Measurements from ENCODE around the gene ITM2B.

Gene ITM2B

GRCh38 chr13:48233046-48233888 lies at the start of gene ITM2B:
Gene ITM2B, plus strand, starts transcription at chr13:48233206. Its CDS starts 155 bp downstream, at chr13:48233361.
- Histone ChIP-seq H3K9me3 (ENCODE audit: control insufficient read depth in 1 of 2, low read length in 2 of 2) (no peaks in the 10 kb centered on the region), H3K27me3 (ENCODE audit: control insufficient read depth in 1 of 2, insufficient read depth in 2 of 2, low read length in 2 of 2) (no peaks in the 10 kb centered on the region), H3K9ac (ENCODE audit: low read depth in 1 of 2, low read length in 2 of 2) (peak within 1 kb of the TSS; percentile 99 to 100), H3K4me3 (ENCODE audit: low read depth in 1 of 2, low read length in 2 of 2) (peak within 1 kb of the TSS; percentile 89 to 94), H3K27ac (ENCODE audit: low read depth, low read length) (peak within 1 kb of the TSS; percentile 98), H3K36me3 (ENCODE audit: control insufficient read depth in 1 of 2, insufficient read depth in 2 of 2, low read length in 2 of 2) (peaks cover 0 to 3% of the 10 kb centered on the region in 2 donors), H3K4me1 (ENCODE audit: control insufficient read depth in 1 of 2, insufficient read depth in 2 of 2, low read length in 2 of 2) (peaks cover 37 to 40% of the 10 kb centered on the region in 2 donors)

- peaks cover 10 to 16% of the 10 kb centered on the region in 2 donors for H3K4me1 ChIP-seq (ENCODE audit: control insufficient read depth in 1 of 2, insufficient read depth in 2 of 2, low read length in 2 of 2)
- no peaks in the 10 kb centered on the region for H3K27me3 ChIP-seq (ENCODE audit: control insufficient read depth in 1 of 2, insufficient read depth in 2 of 2, low read length in 2 of 2)
- H3K36me3 ChIP-seq (ENCODE audit: control insufficient read depth in 1 of 2, insufficient read depth in 2 of 2, low read length in 2 of 2) = no peaks in the 10 kb centered on the region
- no peak overlapping the region for H3K9ac ChIP-seq (ENCODE audit: low read depth in 1 of 2, low read length in 2 of 2)
- no peak overlapping the region for H3K4me3 ChIP-seq (ENCODE audit: low read depth in 1 of 2, low read length in 2 of 2)
- no peaks in the 10 kb centered on the region for H3K9me3 ChIP-seq (ENCODE audit: control insufficient read depth in 1 of 2, low read length in 2 of 2)
- no peak overlapping the region for H3K27ac ChIP-seq (ENCODE audit: low read depth, low read length)
These were observed 48.7 kb upstream of the ITM2B start for GRCh38 chr13:48184260-48184659.

- no peak overlapping the region for H3K27ac ChIP-seq (ENCODE audit: low read depth, low read length)
- peaks cover 11 to 23% of the 10 kb centered on the region in 2 donors for H3K4me1 ChIP-seq (ENCODE audit: control insufficient read depth in 1 of 2, insufficient read depth in 2 of 2, low read length in 2 of 2)
- H3K36me3 ChIP-seq (ENCODE audit: control insufficient read depth in 1 of 2, insufficient read depth in 2 of 2, low read length in 2 of 2) = no peaks in the 10 kb centered on the region
- no peak overlapping the region for H3K4me3 ChIP-seq (ENCODE audit: low read depth in 1 of 2, low read length in 2 of 2)
- no peaks in the 10 kb centered on the region for H3K27me3 ChIP-seq (ENCODE audit: control insufficient read depth in 1 of 2, insufficient read depth in 2 of 2, low read length in 2 of 2)
- H3K9ac ChIP-seq (ENCODE audit: low read depth in 1 of 2, low read length in 2 of 2) = no peak overlapping the region
- no peaks in the 10 kb centered on the region for H3K9me3 ChIP-seq (ENCODE audit: control insufficient read depth in 1 of 2, low read length in 2 of 2)
These were observed 48.0 kb upstream of the ITM2B start for GRCh38 chr13:48185018-48185417.

- no peaks in the 10 kb centered on the region for H3K9me3 ChIP-seq (ENCODE audit: control insufficient read depth in 1 of 2, low read length in 2 of 2)
- H3K36me3 ChIP-seq (ENCODE audit: control insufficient read depth in 1 of 2, insufficient read depth in 2 of 2, low read length in 2 of 2) = no peaks in the 10 kb centered on the region
- H3K27me3 ChIP-seq (ENCODE audit: control insufficient read depth in 1 of 2, insufficient read depth in 2 of 2, low read length in 2 of 2) = no peaks in the 10 kb centered on the region
- no peak overlapping the region for H3K4me3 ChIP-seq (ENCODE audit: low read depth in 1 of 2, low read length in 2 of 2)
- H3K9ac ChIP-seq (ENCODE audit: low read depth in 1 of 2, low read length in 2 of 2) = no peak overlapping the region
- no peak overlapping the region for H3K27ac ChIP-seq (ENCODE audit: low read depth, low read length)
- peaks cover 14 to 27% of the 10 kb centered on the region in 2 donors for H3K4me1 ChIP-seq (ENCODE audit: control insufficient read depth in 1 of 2, insufficient read depth in 2 of 2, low read length in 2 of 2)
These were observed 46.3 kb upstream of the ITM2B start for GRCh38 chr13:48186722-48187121.

- Histone ChIP-seq H3K36me3 (ENCODE audit: control insufficient read depth in 1 of 2, insufficient read depth in 2 of 2, low read length in 2 of 2) (no peaks in the 10 kb centered on the region), H3K27ac (ENCODE audit: low read depth, low read length) (no peak overlapping the region), H3K9me3 (ENCODE audit: control insufficient read depth in 1 of 2, low read length in 2 of 2) (no peaks in the 10 kb centered on the region), H3K4me3 (ENCODE audit: low read depth in 1 of 2, low read length in 2 of 2) (no peak overlapping the region), H3K9ac (ENCODE audit: low read depth in 1 of 2, low read length in 2 of 2) (no peak overlapping the region), H3K4me1 (ENCODE audit: control insufficient read depth in 1 of 2, insufficient read depth in 2 of 2, low read length in 2 of 2) (peaks cover 18 to 27% of the 10 kb centered on the region in 2 donors), H3K27me3 (ENCODE audit: control insufficient read depth in 1 of 2, insufficient read depth in 2 of 2, low read length in 2 of 2) (no peaks in the 10 kb centered on the region)
These were observed 44.9 kb upstream of the ITM2B start for GRCh38 chr13:48188131-48188530.

- Histone ChIP-seq H3K27me3 (ENCODE audit: control insufficient read depth in 1 of 2, insufficient read depth in 2 of 2, low read length in 2 of 2) (no peaks in the 10 kb centered on the region), H3K4me3 (ENCODE audit: low read depth in 1 of 2, low read length in 2 of 2) (no peak overlapping the region), H3K9me3 (ENCODE audit: control insufficient read depth in 1 of 2, low read length in 2 of 2) (no peaks in the 10 kb centered on the region), H3K36me3 (ENCODE audit: control insufficient read depth in 1 of 2, insufficient read depth in 2 of 2, low read length in 2 of 2) (no peaks in the 10 kb centered on the region), H3K27ac (ENCODE audit: low read depth, low read length) (no peak overlapping the region), H3K4me1 (ENCODE audit: control insufficient read depth in 1 of 2, insufficient read depth in 2 of 2, low read length in 2 of 2) (peaks cover 18 to 27% of the 10 kb centered on the region in 2 donors), H3K9ac (ENCODE audit: low read depth in 1 of 2, low read length in 2 of 2) (no peak overlapping the region)
These were observed 44.4 kb upstream of the ITM2B start for GRCh38 chr13:48188601-48189000.

GRCh38 chr13:48189171-48189570 lies 43.8 kb upstream of the ITM2B start:
- Histone ChIP-seq H3K36me3 (ENCODE audit: control insufficient read depth in 1 of 2, insufficient read depth in 2 of 2, low read length in 2 of 2) (no peaks in the 10 kb centered on the region), H3K27me3 (ENCODE audit: control insufficient read depth in 1 of 2, insufficient read depth in 2 of 2, low read length in 2 of 2) (no peaks in the 10 kb centered on the region), H3K4me1 (ENCODE audit: control insufficient read depth in 1 of 2, insufficient read depth in 2 of 2, low read length in 2 of 2) (peaks cover 18 to 27% of the 10 kb centered on the region in 2 donors)

GRCh38 chr13:48192411-48192935 lies 40.5 kb upstream of the ITM2B start:
- peaks cover 18 to 27% of the 10 kb centered on the region in 2 donors for H3K4me1 ChIP-seq (ENCODE audit: control insufficient read depth in 1 of 2, insufficient read depth in 2 of 2, low read length in 2 of 2)
- H3K4me3 ChIP-seq (ENCODE audit: low read depth in 1 of 2, low read length in 2 of 2) = no peak overlapping the region
- no peaks in the 10 kb centered on the region for H3K27me3 ChIP-seq (ENCODE audit: control insufficient read depth in 1 of 2, insufficient read depth in 2 of 2, low read length in 2 of 2)
- H3K36me3 ChIP-seq (ENCODE audit: control insufficient read depth in 1 of 2, insufficient read depth in 2 of 2, low read length in 2 of 2) = no peaks in the 10 kb centered on the region
- no peak overlapping the region for H3K9ac ChIP-seq (ENCODE audit: low read depth in 1 of 2, low read length in 2 of 2)
- H3K27ac ChIP-seq (ENCODE audit: low read depth, low read length) = no peak overlapping the region
- H3K9me3 ChIP-seq (ENCODE audit: control insufficient read depth in 1 of 2, low read length in 2 of 2) = no peaks in the 10 kb centered on the region

More at GRCh38 chr13:48189171-48189570, 43.8 kb upstream of the ITM2B start:
- Histone ChIP-seq H3K27ac (ENCODE audit: low read depth, low read length) (no peak overlapping the region), H3K4me3 (ENCODE audit: low read depth in 1 of 2, low read length in 2 of 2) (no peak overlapping the region), H3K9me3 (ENCODE audit: control insufficient read depth in 1 of 2, low read length in 2 of 2) (no peaks in the 10 kb centered on the region), H3K9ac (ENCODE audit: low read depth in 1 of 2, low read length in 2 of 2) (no peak overlapping the region)

- H3K36me3 ChIP-seq (ENCODE audit: control insufficient read depth in 1 of 2, insufficient read depth in 2 of 2, low read length in 2 of 2) = no peaks in the 10 kb centered on the region
- H3K9me3 ChIP-seq (ENCODE audit: control insufficient read depth in 1 of 2, low read length in 2 of 2) = no peaks in the 10 kb centered on the region
- peaks cover 8 to 11% of the 10 kb centered on the region in 2 donors for H3K4me1 ChIP-seq (ENCODE audit: control insufficient read depth in 1 of 2, insufficient read depth in 2 of 2, low read length in 2 of 2)
- H3K27ac ChIP-seq (ENCODE audit: low read depth, low read length) = no peak overlapping the region
- H3K4me3 ChIP-seq (ENCODE audit: low read depth in 1 of 2, low read length in 2 of 2) = no peak overlapping the region
- H3K27me3 ChIP-seq (ENCODE audit: control insufficient read depth in 1 of 2, insufficient read depth in 2 of 2, low read length in 2 of 2) = no peaks in the 10 kb centered on the region
- no peak overlapping the region for H3K9ac ChIP-seq (ENCODE audit: low read depth in 1 of 2, low read length in 2 of 2)
These were observed 38.6 kb upstream of the ITM2B start for GRCh38 chr13:48194379-48194754.

- Histone ChIP-seq H3K27ac (ENCODE audit: low read depth, low read length) (no peak overlapping the region), H3K27me3 (ENCODE audit: control insufficient read depth in 1 of 2, insufficient read depth in 2 of 2, low read length in 2 of 2) (no peaks in the 10 kb centered on the region), H3K4me3 (ENCODE audit: low read depth in 1 of 2, low read length in 2 of 2) (no peak overlapping the region), H3K9me3 (ENCODE audit: control insufficient read depth in 1 of 2, low read length in 2 of 2) (no peaks in the 10 kb centered on the region), H3K36me3 (ENCODE audit: control insufficient read depth in 1 of 2, insufficient read depth in 2 of 2, low read length in 2 of 2) (no peaks in the 10 kb centered on the region), H3K4me1 (ENCODE audit: control insufficient read depth in 1 of 2, insufficient read depth in 2 of 2, low read length in 2 of 2) (peaks cover 9 to 16% of the 10 kb centered on the region in 2 donors), H3K9ac (ENCODE audit: low read depth in 1 of 2, low read length in 2 of 2) (no peak overlapping the region)
These were observed 33.5 kb upstream of the ITM2B start for GRCh38 chr13:48199404-48199946.
